GM19467 (cell line): ENCODE results near the gene LRP1B.

Experiments
- ATAC-seq: cut with Tn5 transposase; IDR thresholded peaks from one replicate; pipeline ENCODE4 v1.9.1; 2021; ENCODE audit warnings: mild to moderate bottlenecking, moderate library complexity; ENCODE audit not compliant: unreplicated experiment

The LRP1B gene

GRCh38 chr2:142131010-142131669, at the start of gene LRP1B:
TSS of gene LRP1B (minus strand) at chr2:142131016. CDS start at chr2:142130729, 287 bp downstream.
- peak; percentile 66 for ATAC-seq

GRCh38 chr2:142179686-142180085, 48.9 kb upstream of the LRP1B start:
- ATAC-seq: no peak

GRCh38 chr2:142178604-142179003, 47.8 kb upstream of the LRP1B start:
- no peak for ATAC-seq

GRCh38 chr2:142176941-142177340, 46.1 kb upstream of the LRP1B start:
- ATAC-seq: no peak

GRCh38 chr2:142175813-142176338, 45.1 kb upstream of the LRP1B start:
- ATAC-seq: no peak

- ATAC-seq: no peak
Observed at GRCh38 chr2:142174176-142174575, 43.4 kb upstream of the LRP1B start.

GRCh38 chr2:142170847-142171246, 40.0 kb upstream of the LRP1B start:
- ATAC-seq: no peak

- ATAC-seq: peak; percentile 93
Observed at GRCh38 chr2:142165790-142166189, 35.0 kb upstream of the LRP1B start.

- no peak for ATAC-seq
Observed at GRCh38 chr2:142153601-142154000, 22.8 kb upstream of the LRP1B start.

GRCh38 chr2:142150453-142150852, 19.6 kb upstream of the LRP1B start:
- ATAC-seq: no peak

- ATAC-seq: no peak
Observed at GRCh38 chr2:142144547-142144946, 13.7 kb upstream of the LRP1B start.

GRCh38 chr2:142142595-142142994, 11.8 kb upstream of the LRP1B start:
- no peak for ATAC-seq

GRCh38 chr2:142140434-142140845, 9.6 kb upstream of the LRP1B start:
- no peak for ATAC-seq

GRCh38 chr2:142139384-142139783, 8.6 kb upstream of the LRP1B start:
- no peak for ATAC-seq

- no peak for ATAC-seq
Observed at GRCh38 chr2:142136571-142136970, 5.8 kb upstream of the LRP1B start.

GRCh38 chr2:142134911-142135310, 4.1 kb upstream of the LRP1B start:
- no peak for ATAC-seq

GRCh38 chr2:142130111-142131009, 456 bp downstream of the LRP1B start:
- peak; percentile 27 for ATAC-seq

GRCh38 chr2:142128105-142128504, 2.7 kb downstream of the LRP1B start:
- no peak for ATAC-seq

- no peak for ATAC-seq
Observed at GRCh38 chr2:142127248-142127647, 3.6 kb downstream of the LRP1B start.

- ATAC-seq: no peak
Observed at GRCh38 chr2:142124706-142125105, 6.1 kb downstream of the LRP1B start.

GRCh38 chr2:142119347-142119746, 11.5 kb downstream of the LRP1B start:
- no peak for ATAC-seq

- ATAC-seq: no peak
Observed at GRCh38 chr2:142112757-142113221, 18.0 kb downstream of the LRP1B start.
